DOHH2 (cell line): ENCODE results near the gene ERG28.

Source experiments
- H3F3A ChIP-seq: fragments of 200-600 bp; sonication (generic), shearing (Covaris generic); 2 replicates; pipeline ENCODE4 v1.6.0; 2016; ENCODE audit warnings: antibody characterized with exemption, mild to moderate bottlenecking; ENCODE audit not compliant: control insufficient read depth, insufficient read depth
- H3K27ac ChIP-seq: fragments of 200-600 bp; sonication (generic); 2 replicates; pipeline ENCODE4 v1.5.1; 2014; ENCODE audit warnings: low read depth, mild to moderate bottlenecking, low read length, moderate library complexity
- H3K27me3 ChIP-seq: fragments of 200-600 bp; sonication (generic); 2 replicates; pipeline ENCODE4 v1.6.1; 2014; ENCODE audit warnings: mild to moderate bottlenecking, low read length, mixed read lengths; ENCODE audit not compliant: control insufficient read depth
- H3K36me3 ChIP-seq: fragments of 200-600 bp; sonication (generic); 2 replicates; pipeline ENCODE4 v1.6.1; 2014; ENCODE audit warnings: mild to moderate bottlenecking, low read length, moderate library complexity, mixed read lengths; ENCODE audit not compliant: control insufficient read depth
- H3K4me1 ChIP-seq: fragments of 200-600 bp; sonication (generic); 2 replicates; pipeline ENCODE4 v1.6.1; 2014; ENCODE audit warnings: mild to moderate bottlenecking, low read length, mixed read lengths; ENCODE audit not compliant: control insufficient read depth
- H3K4me2 ChIP-seq: fragments of 200-600 bp; sonication (generic); 2 replicates; pipeline ENCODE4 v1.6.0; 2014; ENCODE audit warnings: mild to moderate bottlenecking, low read length, moderate library complexity
- H3K4me3 ChIP-seq: fragments of 200-600 bp; sonication (generic); 2 replicates; pipeline ENCODE4 v1.5.1; 2014; ENCODE audit warnings: mild to moderate bottlenecking, low read length, mixed read lengths
- H3K79me2 ChIP-seq: fragments of 200-600 bp; sonication (generic); 2 replicates; pipeline ENCODE4 v1.6.1; 2014; ENCODE audit warnings: mild to moderate bottlenecking, low read length, mixed read lengths; ENCODE audit not compliant: control insufficient read depth
- H3K9me2 ChIP-seq: fragments of 200-600 bp; sonication (generic); replicated peaks from 2 replicates; pipeline ENCODE4 v1.6.1; 2014; ENCODE audit warnings: mild to moderate bottlenecking, low read length, mixed read lengths; ENCODE audit not compliant: control insufficient read depth
- H3K9me3 ChIP-seq: fragments of 200-600 bp; sonication (generic); 2 replicates; pipeline ENCODE4 v1.6.1; 2014; ENCODE audit warnings: antibody characterized with exemption, low read length, mixed read lengths; ENCODE audit not compliant: control insufficient read depth, insufficient read depth
- H4K20me1 ChIP-seq: fragments of 200-600 bp; sonication (generic); 2 replicates; pipeline ENCODE4 v1.6.0; 2014; ENCODE audit warnings: low read depth, mild to moderate bottlenecking, antibody characterized with exemption, low read length, moderate library complexity; ENCODE audit not compliant: control insufficient read depth, insufficient read depth
- EZH2phosphoT487 ChIP-seq: fragments of 200-600 bp; sonication (generic); IDR thresholded peaks from 2 replicates; pipeline ENCODE4 v1.6.1; 2017; ENCODE audit warnings: borderline replicate concordance, mild to moderate bottlenecking, antibody characterized with exemption, low read length, moderate library complexity, mixed read lengths
- TF ChIP-seq, protein P1 (sequence below): fragments of 200-600 bp; sonication (generic); IDR thresholded peaks from one replicate; pipeline ENCODE4 v1.5.1; 2014; ENCODE audit warnings: antibody characterized with exemption, mild to moderate bottlenecking, low read depth, low read length; ENCODE audit not compliant: poor library complexity, severe bottlenecking

ERG28 gene

DNA sequence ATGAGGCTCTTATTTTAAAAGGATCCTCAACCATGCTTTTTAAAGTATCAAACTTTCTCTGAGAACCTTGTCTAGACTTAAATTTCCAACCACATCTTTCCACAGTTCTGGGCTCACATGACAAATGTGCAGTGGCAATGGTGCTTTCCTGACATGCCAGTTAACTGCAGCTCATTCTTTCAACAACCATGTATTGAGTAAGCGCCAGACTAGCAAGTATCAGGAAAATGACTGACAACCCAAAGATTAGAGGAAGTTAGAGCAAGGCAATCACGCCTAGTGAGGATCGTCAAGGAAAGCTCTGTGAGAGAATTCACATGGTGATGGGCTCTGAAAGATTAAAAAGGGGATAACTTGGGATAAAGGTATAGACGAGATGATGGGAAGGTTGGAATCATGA, 46.5 kb downstream of the ERG28 start:
- Histone ChIP-seq H3K9me3 (no peaks in the 10 kb centered on the region), H3F3A (no peaks in the 10 kb centered on the region), H3K27me3 (peaks cover 19% of the 10 kb centered on the region), H3K4me1 (peaks cover 6% of the 10 kb centered on the region), H3K4me3 (no peak overlapping the region), H3K4me2 (no peak overlapping the region), H3K36me3 (no peaks in the 10 kb centered on the region), H3K9me2 (no peaks in the 10 kb centered on the region), H4K20me1 (no peaks in the 10 kb centered on the region), H3K79me2 (no peaks in the 10 kb centered on the region), H3K27ac (no peak overlapping the region)
- no peak for TF ChIP-seq EZH2phosphoT487
- TF ChIP-seq, protein P1, sequence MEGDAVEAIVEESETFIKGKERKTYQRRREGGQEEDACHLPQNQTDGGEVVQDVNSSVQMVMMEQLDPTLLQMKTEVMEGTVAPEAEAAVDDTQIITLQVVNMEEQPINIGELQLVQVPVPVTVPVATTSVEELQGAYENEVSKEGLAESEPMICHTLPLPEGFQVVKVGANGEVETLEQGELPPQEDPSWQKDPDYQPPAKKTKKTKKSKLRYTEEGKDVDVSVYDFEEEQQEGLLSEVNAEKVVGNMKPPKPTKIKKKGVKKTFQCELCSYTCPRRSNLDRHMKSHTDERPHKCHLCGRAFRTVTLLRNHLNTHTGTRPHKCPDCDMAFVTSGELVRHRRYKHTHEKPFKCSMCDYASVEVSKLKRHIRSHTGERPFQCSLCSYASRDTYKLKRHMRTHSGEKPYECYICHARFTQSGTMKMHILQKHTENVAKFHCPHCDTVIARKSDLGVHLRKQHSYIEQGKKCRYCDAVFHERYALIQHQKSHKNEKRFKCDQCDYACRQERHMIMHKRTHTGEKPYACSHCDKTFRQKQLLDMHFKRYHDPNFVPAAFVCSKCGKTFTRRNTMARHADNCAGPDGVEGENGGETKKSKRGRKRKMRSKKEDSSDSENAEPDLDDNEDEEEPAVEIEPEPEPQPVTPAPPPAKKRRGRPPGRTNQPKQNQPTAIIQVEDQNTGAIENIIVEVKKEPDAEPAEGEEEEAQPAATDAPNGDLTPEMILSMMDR, result no peak

DNA sequence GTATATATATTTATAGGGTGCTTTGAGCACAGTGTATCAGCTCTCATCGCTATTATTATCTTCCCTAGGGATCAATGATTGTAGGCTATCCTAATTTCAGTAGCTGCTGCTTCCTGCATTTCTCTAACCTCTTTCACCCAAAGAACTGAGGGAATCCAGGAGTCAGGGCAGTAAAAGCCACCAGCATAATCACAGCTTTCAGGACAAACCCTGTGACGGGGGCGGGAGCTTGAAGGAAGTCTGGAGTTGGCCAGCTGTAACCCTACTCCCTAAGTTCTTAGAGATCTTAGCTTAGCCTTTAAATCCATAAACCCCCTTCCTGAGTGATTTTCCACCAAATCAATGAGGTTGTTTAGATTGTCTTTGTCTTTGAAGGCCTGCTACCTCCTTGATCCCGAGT, 48.5 kb downstream of the ERG28 start:
- TF ChIP-seq, protein P1, result no peak
- TF ChIP-seq EZH2phosphoT487, result no peak
- Histone ChIP-seq H3K36me3 (no peaks in the 10 kb centered on the region), H3K9me3 (no peaks in the 10 kb centered on the region), H4K20me1 (no peaks in the 10 kb centered on the region), H3K4me2 (no peak overlapping the region), H3K9me2 (no peaks in the 10 kb centered on the region), H3K4me1 (peaks cover 6% of the 10 kb centered on the region), H3K27me3 (peaks cover 19% of the 10 kb centered on the region), H3F3A (no peaks in the 10 kb centered on the region), H3K27ac (no peak overlapping the region), H3K79me2 (no peaks in the 10 kb centered on the region), H3K4me3 (no peak overlapping the region)

DNA sequence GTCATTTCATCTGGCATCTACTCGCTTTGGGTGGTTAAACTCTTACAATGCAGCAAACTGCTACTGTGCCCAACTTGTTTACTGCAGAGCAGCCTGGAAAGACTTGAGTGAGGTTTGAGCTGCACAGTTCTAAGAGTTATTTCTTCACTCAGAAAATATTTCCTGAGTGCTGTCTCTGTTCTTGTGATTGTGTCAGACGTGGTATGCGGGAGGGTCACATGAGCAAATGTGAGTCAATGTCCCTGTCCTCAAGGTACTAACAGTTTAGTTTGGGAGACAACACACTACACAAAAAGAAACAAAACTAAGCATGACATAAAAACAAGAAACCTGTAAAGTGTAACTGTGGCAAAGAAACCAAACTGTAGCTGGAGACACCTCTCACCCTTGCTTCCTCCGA, 49.8 kb downstream of the ERG28 start:
- peaks cover 6% of the 10 kb centered on the region for H3K4me1 ChIP-seq
- H4K20me1 ChIP-seq, result no peaks in the 10 kb centered on the region
- no peak overlapping the region for H3K4me2 ChIP-seq
- no peaks in the 10 kb centered on the region for H3K36me3 ChIP-seq
- no peaks in the 10 kb centered on the region for H3F3A ChIP-seq
- H3K9me2 ChIP-seq, result no peaks in the 10 kb centered on the region
- no peaks in the 10 kb centered on the region for H3K9me3 ChIP-seq
- no peaks in the 10 kb centered on the region for H3K79me2 ChIP-seq
- no peak for TF ChIP-seq EZH2phosphoT487
- H3K27me3 ChIP-seq, result peaks cover 19% of the 10 kb centered on the region
- no peak overlapping the region for H3K4me3 ChIP-seq
- H3K27ac ChIP-seq, result no peak overlapping the region

DNA sequence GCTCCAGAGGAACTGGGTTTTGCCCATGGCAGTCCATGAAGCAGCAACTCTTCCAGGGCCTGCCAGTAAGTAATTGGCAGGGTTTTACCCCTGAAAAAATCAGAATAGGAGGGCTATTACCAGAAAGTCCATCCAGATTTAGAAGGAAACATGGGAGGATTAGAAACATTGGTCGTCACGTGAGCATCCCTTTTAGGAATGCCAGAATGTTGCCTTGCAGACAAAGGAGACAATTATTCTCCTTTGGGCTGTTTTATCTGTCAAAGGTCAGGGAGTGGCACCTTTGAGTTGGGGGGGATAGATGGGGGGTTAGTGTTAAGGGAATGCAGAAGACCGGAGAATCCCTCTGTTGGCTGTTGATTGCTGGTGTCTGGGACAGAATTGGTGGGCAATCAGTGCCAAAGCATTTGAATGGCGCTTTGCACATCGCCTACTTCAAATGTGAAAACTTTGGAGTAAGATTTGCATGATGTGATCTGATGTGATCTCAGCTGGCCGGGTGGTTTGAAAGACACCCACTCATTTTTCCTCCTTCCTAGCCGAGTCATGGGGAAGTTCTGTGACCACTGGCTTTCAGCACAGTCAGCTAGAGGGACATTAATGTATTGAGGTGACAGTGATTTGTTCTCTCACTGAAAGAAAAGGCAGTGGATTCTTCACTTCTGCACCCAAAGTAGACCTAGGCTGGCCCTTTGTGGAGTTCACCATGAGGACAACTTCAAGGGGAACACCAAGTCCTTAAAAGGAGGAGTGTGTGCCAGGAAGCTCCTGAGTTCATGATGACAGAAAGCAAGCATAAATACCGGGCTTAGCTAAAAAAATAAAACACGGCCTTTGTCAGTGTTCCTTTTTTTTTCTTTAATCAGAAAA, 50.8 kb downstream of the ERG28 start:
- Histone ChIP-seq H3K27ac (no peak overlapping the region), H3K36me3 (no peaks in the 10 kb centered on the region), H3F3A (no peaks in the 10 kb centered on the region), H3K27me3 (peaks cover 19% of the 10 kb centered on the region), H3K4me2 (no peak overlapping the region), H3K79me2 (no peaks in the 10 kb centered on the region), H3K9me2 (no peaks in the 10 kb centered on the region), H4K20me1 (no peaks in the 10 kb centered on the region), H3K9me3 (no peaks in the 10 kb centered on the region), H3K4me1 (no peaks in the 10 kb centered on the region; the same call in 1 of the 2 replicates), H3K4me3 (no peak overlapping the region)
- TF ChIP-seq, protein P1, result no peak
- TF ChIP-seq EZH2phosphoT487, result no peak
